Chondrocyte (in vitro differentiated cells): ENCODE measurements around the gene FAM32A. TPM values are rescaled to one million over a fixed set of nuclear protein-coding genes. Genes with fewer than 3 reads are reported as not detected.
A peak's percentile ranks its signal among the peaks of the same experiment; 100 is the strongest.

ENCODE experiments used
- DNase-seq: peaks from one replicate; pipeline ENCODE4 v3.0.0; 2021; ENCODE audit warnings: mixed read lengths, low spot score
- H3K27ac Mint-ChIP-seq: one replicate; pipeline ENCODE4 v1.8.0; 2021; ENCODE audit warnings: mild to moderate bottlenecking, moderate library complexity, mixed read lengths; ENCODE audit not compliant: unreplicated experiment
- H3K27me3 Mint-ChIP-seq: 2 replicates; pipeline ENCODE4 v1.8.0; 2021; ENCODE audit warnings: low read depth, mixed read lengths
- H3K36me3 Mint-ChIP-seq: 2 replicates; pipeline ENCODE4 v1.8.0; 2021; ENCODE audit warnings: low read depth, mixed read lengths
- H3K4me1 Mint-ChIP-seq: 2 replicates; pipeline ENCODE4 v1.8.0; 2021; ENCODE audit warnings: low read depth, mild to moderate bottlenecking, mixed read lengths
- H3K4me3 Mint-ChIP-seq: one replicate; pipeline ENCODE4 v1.8.0; 2021; ENCODE audit warnings: mild to moderate bottlenecking, moderate library complexity, mixed read lengths; ENCODE audit not compliant: unreplicated experiment
- H3K9me3 Mint-ChIP-seq: 2 replicates; pipeline ENCODE4 v1.8.0; 2021; ENCODE audit warnings: low read depth, mixed read lengths
- CTCF ChIP-seq: fragments of 200-600 bp; sonication (generic); IDR thresholded peaks from 2 replicates; pipeline ENCODE4 v1.5.0; 2021; ENCODE audit warnings: antibody characterized with exemption, mild to moderate bottlenecking, moderate library complexity
- total RNA-seq: library from RNA; stranded (reverse); gene quantifications from 3 replicates; pipeline ENCODE4 v1.2.1, GENCODE V29; 2021

Gene FAM32A
- total RNA-seq, 1 donor from 2014 or later, result 64.9 TPM

GRCh38 chr19:16190198-16190597, 5.0 kb downstream of the FAM32A start:
- H3K4me3 Mint-ChIP-seq, result no peak overlapping the region
- peaks cover 15% of the 10 kb centered on the region for H3K36me3 Mint-ChIP-seq
- H3K4me1 Mint-ChIP-seq, result peaks cover 21% of the 10 kb centered on the region

GRCh38 chr19:16190736-16191135, 5.5 kb downstream of the FAM32A start:
- TF ChIP-seq CTCF, result no peak
- peak; percentile 52 for DNase-seq

More at GRCh38 chr19:16190198-16190597, 5.0 kb downstream of the FAM32A start:
- no peaks in the 10 kb centered on the region for H3K27me3 Mint-ChIP-seq
- no peaks in the 10 kb centered on the region for H3K9me3 Mint-ChIP-seq
- TF ChIP-seq CTCF, result no peak
- no peak for DNase-seq
- no peak overlapping the region for H3K27ac Mint-ChIP-seq

GRCh38 chr19:16191216-16191908, 6.2 kb downstream of the FAM32A start:
- H3K27ac Mint-ChIP-seq, result no peak overlapping the region
- peaks cover 10% of the 10 kb centered on the region for H3K4me1 Mint-ChIP-seq
- H3K27me3 Mint-ChIP-seq, result no peaks in the 10 kb centered on the region
- peak; percentile 59 for DNase-seq
- H3K36me3 Mint-ChIP-seq, result peaks cover 15% of the 10 kb centered on the region
- H3K4me3 Mint-ChIP-seq, result no peak overlapping the region
- H3K9me3 Mint-ChIP-seq, result no peaks in the 10 kb centered on the region
- TF ChIP-seq CTCF, result no peak

More at GRCh38 chr19:16190736-16191135, 5.5 kb downstream of the FAM32A start:
- Mint-ChIP-seq H3K9me3 (no peaks in the 10 kb centered on the region), H3K4me3 (no peak overlapping the region), H3K4me1 (peaks cover 17% of the 10 kb centered on the region), H3K27ac (no peak overlapping the region), H3K27me3 (no peaks in the 10 kb centered on the region), H3K36me3 (peaks cover 15% of the 10 kb centered on the region)

- DNase-seq, result peak; percentile 11
- TF ChIP-seq CTCF, result no peak
- Mint-ChIP-seq H3K4me1 (peaks cover 10% of the 10 kb centered on the region), H3K4me3 (no peak overlapping the region), H3K36me3 (peaks cover 13% of the 10 kb centered on the region), H3K9me3 (no peaks in the 10 kb centered on the region), H3K27me3 (no peaks in the 10 kb centered on the region), H3K27ac (no peak overlapping the region)
Measured at GRCh38 chr19:16193466-16193865, 8.3 kb downstream of the FAM32A start.

GRCh38 chr19:16197188-16197621, 12.0 kb downstream of the FAM32A start:
- H3K4me1 Mint-ChIP-seq, result peaks cover 23% of the 10 kb centered on the region
- H3K4me3 Mint-ChIP-seq, result peak overlapping the region; percentile 85
- H3K9me3 Mint-ChIP-seq, result no peaks in the 10 kb centered on the region
- no peak for DNase-seq
- H3K27ac Mint-ChIP-seq, result peak overlapping the region; percentile 90
- peaks cover 5% of the 10 kb centered on the region for H3K36me3 Mint-ChIP-seq
- TF ChIP-seq CTCF, result no peak
- H3K27me3 Mint-ChIP-seq, result no peaks in the 10 kb centered on the region
